GM12874 (cell line): ENCODE data around the gene SEC24C.

Source experiments
- CTCF ChIP-seq: IDR thresholded peaks from 2 replicates; pipeline ENCODE4 v1.5.1; 2011; ENCODE audit warnings: low read depth, mild to moderate bottlenecking, control low read depth, low read length, moderate library complexity; ENCODE audit not compliant: insufficient read depth

The SEC24C gene

GRCh38 chr10:73773152-73773879 lies 29.1 kb downstream of the SEC24C start:
- no peak for TF ChIP-seq CTCF

- no peak for TF ChIP-seq CTCF
These were observed 30.5 kb downstream of the SEC24C start for GRCh38 chr10:73774637-73775036.

GRCh38 chr10:73779018-73779417 lies 34.8 kb downstream of the SEC24C start:
- TF ChIP-seq CTCF, result no peak

- TF ChIP-seq CTCF, result no peak
These were observed 35.5 kb downstream of the SEC24C start for GRCh38 chr10:73779539-73780197.

- TF ChIP-seq CTCF, result no peak
These were observed 36.1 kb downstream of the SEC24C start for GRCh38 chr10:73780301-73780700.

GRCh38 chr10:73780966-73781365 lies 36.8 kb downstream of the SEC24C start:
- no peak for TF ChIP-seq CTCF

- TF ChIP-seq CTCF, result no peak
These were observed 37.3 kb downstream of the SEC24C start for GRCh38 chr10:73781548-73781878.
